ENCODE results near the gene DLEU7. TPM values are rescaled to one million over a fixed set of nuclear protein-coding genes. Genes with fewer than 3 reads are reported as not detected.

DLEU7 gene
- total RNA-seq, 1 experiment from 2014 or later: not detected

DNA sequence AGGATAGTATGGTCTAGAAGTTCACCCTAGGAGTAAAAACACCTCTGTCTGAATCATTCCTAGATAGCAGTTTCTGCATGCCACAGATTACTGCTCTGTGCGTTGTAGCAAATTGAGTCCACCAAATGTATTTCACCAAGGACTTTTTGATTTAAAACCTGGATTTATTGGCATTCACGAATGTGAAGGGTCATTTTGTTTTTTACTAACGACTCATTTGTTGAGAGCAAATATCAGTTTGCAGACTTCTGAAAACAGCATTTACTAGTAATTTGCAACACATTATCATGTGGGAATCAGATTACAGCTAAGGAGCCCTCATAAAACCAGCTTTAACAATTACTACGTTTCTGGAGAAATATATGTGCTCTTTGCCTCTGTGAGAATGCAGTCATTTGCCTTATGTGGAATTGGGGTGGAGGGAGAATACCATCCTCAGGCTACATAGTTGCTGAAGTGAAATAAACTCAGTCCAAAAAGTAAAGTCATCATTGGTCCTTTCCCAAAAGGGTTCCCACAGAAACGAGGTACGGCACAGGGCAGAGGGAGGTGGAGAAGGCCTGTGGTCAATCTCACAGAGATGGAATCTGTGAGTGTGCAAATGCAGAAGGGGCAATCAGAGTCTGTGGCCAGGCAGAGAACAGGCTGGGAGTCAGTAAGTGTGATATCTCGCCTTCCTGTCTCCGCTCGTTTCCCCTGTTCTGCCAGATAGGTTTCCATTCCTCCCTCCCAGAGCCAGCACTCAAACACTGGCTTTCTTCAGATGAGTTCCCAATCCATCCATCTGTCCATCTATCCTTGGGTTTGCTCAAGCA lies 63.1 kb downstream of the DLEU7 start:
- H3K4me1 ChIP-seq (ENCODE audit: low read length): no peaks in the 10 kb centered on the region
- H2AFZ ChIP-seq (ENCODE audit: low read length): no peak overlapping the region
- no peak overlapping the region for H3K4me3 ChIP-seq (ENCODE audit: low read length)
- peaks cover 2% of the 10 kb centered on the region; the same call in 1 of the 2 replicates for H3K27me3 ChIP-seq (ENCODE audit: low read length)
- no peak overlapping the region for H3K9ac ChIP-seq (ENCODE audit: low read length)
- no peaks in the 10 kb centered on the region for H3K9me3 ChIP-seq (ENCODE audit: low read length)
- no peaks in the 10 kb centered on the region for H3K9me2 ChIP-seq (replicated peaks; ENCODE audit: insufficient read depth, low read length)
- no peaks in the 10 kb centered on the region for H3K36me3 ChIP-seq (ENCODE audit: insufficient read depth, low read length)
- no peak for DNase-seq
- no peak overlapping the region for H3K4me2 ChIP-seq (ENCODE audit: low read depth, low read length, poor library complexity, severe bottlenecking)
- H4K20me1 ChIP-seq (ENCODE audit: insufficient read depth, low read depth, low read length): no peaks in the 10 kb centered on the region
- no peaks in the 10 kb centered on the region for H3K79me2 ChIP-seq (ENCODE audit: low read length)
- no peak overlapping the region for H3K27ac ChIP-seq (ENCODE audit: low read length)

DNA sequence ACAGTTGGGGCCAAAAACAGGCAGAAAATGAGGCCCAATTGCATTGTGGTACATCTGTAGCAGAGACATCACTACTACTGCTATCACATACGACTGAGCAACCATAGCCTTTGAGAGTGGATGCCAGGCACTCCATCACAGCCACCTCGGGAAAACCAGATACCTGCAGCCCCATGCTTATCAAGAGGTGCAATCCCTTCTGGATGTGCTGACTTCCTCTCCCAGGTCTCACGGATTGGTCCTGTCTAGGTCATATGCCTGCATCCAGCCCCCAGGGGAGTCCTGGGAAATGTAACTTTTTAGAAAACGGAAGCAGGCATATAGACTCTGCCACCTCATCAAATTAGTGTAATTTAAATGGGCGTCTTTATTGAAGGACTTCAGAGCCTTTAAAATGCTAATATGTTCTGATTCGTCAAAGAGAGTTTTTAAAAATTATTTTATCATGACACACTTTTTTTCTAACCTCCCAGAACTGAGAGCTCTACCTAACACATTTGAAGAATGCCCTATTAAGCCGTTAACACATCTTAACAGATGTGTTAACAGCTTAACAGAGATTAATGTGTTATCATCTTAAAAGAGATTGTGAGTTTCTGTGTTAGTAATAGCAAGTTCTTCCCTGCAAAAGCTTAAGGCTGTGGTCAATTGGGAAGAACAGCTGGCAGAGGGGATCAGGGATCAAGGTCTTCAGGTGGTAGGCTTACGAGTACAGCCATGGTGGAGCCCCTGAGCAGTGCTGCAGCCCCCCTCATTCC lies 63.9 kb downstream of the DLEU7 start:
- Histone ChIP-seq H3K9ac (ENCODE audit: low read length) (no peak overlapping the region), H3K4me2 (ENCODE audit: low read depth, low read length, poor library complexity, severe bottlenecking) (no peak overlapping the region), H3K9me2 (replicated peaks; ENCODE audit: insufficient read depth, low read length) (no peaks in the 10 kb centered on the region), H3K79me2 (ENCODE audit: low read length) (no peaks in the 10 kb centered on the region), H3K4me3 (ENCODE audit: low read length) (no peak overlapping the region), H4K20me1 (ENCODE audit: insufficient read depth, low read depth, low read length) (no peaks in the 10 kb centered on the region), H2AFZ (ENCODE audit: low read length) (no peak overlapping the region), H3K27ac (ENCODE audit: low read length) (no peak overlapping the region), H3K36me3 (ENCODE audit: insufficient read depth, low read length) (no peaks in the 10 kb centered on the region), H3K27me3 (ENCODE audit: low read length) (peaks cover 2% of the 10 kb centered on the region; the same call in 1 of the 2 replicates), H3K9me3 (ENCODE audit: low read length) (no peaks in the 10 kb centered on the region; the same call in 1 of the 2 replicates), H3K4me1 (ENCODE audit: low read length) (no peaks in the 10 kb centered on the region)
- DNase-seq: no peak

Small RNAs within 50 kb of the gene (small RNA-seq; reads per million reads assigned to genes)
- gene RNA5SP28: 3.3 reads per million, percentile 69 among the genes with 10 or more reads in this experiment

Other genes with a start within 250 kb of the DLEU7 start
- 85.2 and 137 TPM in 2 replicates for gene RNASEH2B, start 66.1 kb upstream of the DLEU7 start, total RNA-seq (2014; rRNA removed; shearing (Covaris generic); ENCODE audit: low replicate concordance)